Tibial artery (tissue), 4 donors: ENCODE results near the gene GPATCH4.
"Not testable (repeated sequence)": the region's sequence is repeated elsewhere in the genome, so short reads cannot be mapped to it uniquely, and the experiment has no call there.

Experiments
- DNase-seq, 2 donors: peaks; one replicate each; pipeline ENCODE4 v3.0.0-alpha.2; 2019
- H3K27ac ChIP-seq, 2 donors: fragments of 200-600 bp; sonication (generic) in 1 of 2; 1 replicate in 1 of 2; 2 replicates in 1 of 2; pipeline ENCODE4 v1.5.1; 2018 to 2019; ENCODE audit warnings: mild to moderate bottlenecking in 1 of 2
- H3K27me3 ChIP-seq, 2 donors: fragments of 200-600 bp; sonication (generic) in 1 of 2; one replicate each; pipeline versions ENCODE4 v1.5.1 to v1.6.0; 2016 to 2019
- H3K36me3 ChIP-seq, 3 donors: fragments of 200-600 bp; sonication (generic) in 2 of 3; one replicate each; pipeline ENCODE4 v1.5.1; 2016 to 2019; ENCODE audit warnings: mild to moderate bottlenecking in 2 of 3
- H3K4me1 ChIP-seq, 4 donors: fragments of 200-600 bp; sonication (generic) in 2 of 4; 1 replicate in 3 of 4; 2 replicates in 1 of 4; pipeline ENCODE4 v1.5.1; 2016 to 2019
- H3K4me3 ChIP-seq, 2 donors: fragments of 200-600 bp; sonication (generic) in 1 of 2; 1 replicate in 1 of 2; 2 replicates in 1 of 2; pipeline ENCODE4 v1.5.1; 2018 to 2019; ENCODE audit warnings: mild to moderate bottlenecking in 2 of 2
- H3K9me3 ChIP-seq, 3 donors: fragments of 200-600 bp; sonication (generic) in 1 of 3; one replicate each; pipeline ENCODE4 v1.5.1; 2016 to 2019
- intact Hi-C: fragments of 100-400 bp; cut with DNase I; formaldehyde crosslinking; loops from one replicate; pipeline ENCODE4 v1.15.0; 2023; ENCODE audit warnings: low total_unique reads
- TF ChIP-seq, protein P1 (sequence below), 2 experiments: fragments of 200-600 bp in 1 of 2; fragments of 450-650 bp in 1 of 2; IDR thresholded peaks; one replicate each; pipeline ENCODE4 v1.5.1; 2017 to 2019; ENCODE audit warnings: antibody characterized with exemption in 2 of 2, mild to moderate bottlenecking in 1 of 2, moderate library complexity in 1 of 2

The GPATCH4 gene

DNA sequence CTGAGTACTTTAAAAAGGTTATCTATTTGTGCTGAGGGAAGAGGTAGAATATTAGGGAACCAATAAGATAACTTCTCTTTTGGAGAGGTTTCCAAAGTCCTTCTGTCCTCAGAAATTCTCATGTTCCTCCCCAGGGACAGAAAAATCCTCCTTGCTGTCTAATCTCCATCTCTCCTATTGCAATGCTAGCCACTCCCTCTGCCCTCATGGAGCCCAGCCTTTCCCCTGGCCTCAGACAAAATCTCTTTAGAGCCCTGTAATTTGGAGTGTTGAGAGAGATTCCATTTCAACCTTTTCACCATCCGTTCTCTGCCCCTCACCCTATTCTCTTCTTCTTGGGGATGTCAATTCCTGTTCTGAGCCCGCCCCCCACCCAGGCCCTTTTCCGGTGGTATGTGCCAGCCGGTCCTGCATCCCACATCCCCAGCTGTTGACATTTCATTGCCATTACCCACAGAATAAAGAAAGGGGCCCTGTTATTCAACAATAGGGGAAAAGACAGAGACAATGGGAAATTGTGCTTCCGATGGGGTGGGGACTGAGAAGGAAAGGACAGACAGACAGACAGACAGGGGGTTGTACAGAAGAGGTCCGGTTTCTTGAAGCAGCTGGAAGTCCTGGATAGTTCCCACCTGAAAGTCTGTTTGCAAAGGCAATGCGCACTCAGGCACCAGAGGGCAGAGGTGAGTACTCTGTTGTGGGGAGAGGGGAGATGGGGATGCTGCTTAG lies 17.7 kb upstream of the GPATCH4 start, which contains the start of gene HAPLN2:
Gene HAPLN2, plus strand, starts transcription at position 563 of the 729 bp plus-strand sequence. CDS start 4,076 bp downstream, outside the sequence.
- TF ChIP-seq, protein P1, sequence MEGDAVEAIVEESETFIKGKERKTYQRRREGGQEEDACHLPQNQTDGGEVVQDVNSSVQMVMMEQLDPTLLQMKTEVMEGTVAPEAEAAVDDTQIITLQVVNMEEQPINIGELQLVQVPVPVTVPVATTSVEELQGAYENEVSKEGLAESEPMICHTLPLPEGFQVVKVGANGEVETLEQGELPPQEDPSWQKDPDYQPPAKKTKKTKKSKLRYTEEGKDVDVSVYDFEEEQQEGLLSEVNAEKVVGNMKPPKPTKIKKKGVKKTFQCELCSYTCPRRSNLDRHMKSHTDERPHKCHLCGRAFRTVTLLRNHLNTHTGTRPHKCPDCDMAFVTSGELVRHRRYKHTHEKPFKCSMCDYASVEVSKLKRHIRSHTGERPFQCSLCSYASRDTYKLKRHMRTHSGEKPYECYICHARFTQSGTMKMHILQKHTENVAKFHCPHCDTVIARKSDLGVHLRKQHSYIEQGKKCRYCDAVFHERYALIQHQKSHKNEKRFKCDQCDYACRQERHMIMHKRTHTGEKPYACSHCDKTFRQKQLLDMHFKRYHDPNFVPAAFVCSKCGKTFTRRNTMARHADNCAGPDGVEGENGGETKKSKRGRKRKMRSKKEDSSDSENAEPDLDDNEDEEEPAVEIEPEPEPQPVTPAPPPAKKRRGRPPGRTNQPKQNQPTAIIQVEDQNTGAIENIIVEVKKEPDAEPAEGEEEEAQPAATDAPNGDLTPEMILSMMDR (IDR thresholded peaks at IDR 0.05): no peak
- H3K27ac ChIP-seq: no peak within 1 kb of the TSS
- H3K4me1 ChIP-seq: peaks cover 0 to 36% (median 25%) of the 10 kb centered on the region in 4 donors
- H3K36me3 ChIP-seq: no peaks in the 10 kb centered on the region
- no peaks in the 10 kb centered on the region for H3K9me3 ChIP-seq
- DNase-seq: no peak
- H3K4me3 ChIP-seq: no peak within 1 kb of the TSS
- intact Hi-C loops: no loop called here
- peaks cover 0 to 9% of the 10 kb centered on the region in 2 donors for H3K27me3 ChIP-seq

DNA sequence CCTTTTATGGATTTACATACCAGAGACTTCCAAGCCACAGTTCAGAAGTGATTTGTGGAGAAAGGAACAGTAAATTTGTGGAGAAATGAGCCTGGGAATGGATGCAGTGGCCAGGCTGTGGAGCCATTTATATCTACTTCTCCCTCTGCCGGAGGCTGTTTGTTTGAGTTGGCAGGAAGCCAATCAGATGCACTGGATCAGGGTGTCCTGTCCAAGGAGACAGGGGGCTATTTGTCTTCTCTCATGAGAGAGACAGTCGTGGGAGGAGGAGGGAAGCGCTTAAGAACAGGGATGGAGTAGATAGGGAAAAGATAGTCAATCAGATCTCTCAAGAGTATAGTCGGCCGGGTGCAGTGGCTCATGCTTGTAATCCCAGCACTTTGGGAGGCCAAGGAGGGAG lies 15.2 kb upstream of the GPATCH4 start:
- Histone ChIP-seq H3K27ac (peak overlapping the region; percentile 74 to 79), H3K4me3 (peak overlapping the region; percentile 4 to 32), H3K9me3 (no peaks in the 10 kb centered on the region), H3K36me3 (no peaks in the 10 kb centered on the region), H3K4me1 (peaks cover 0 to 31% (median 20%) of the 10 kb centered on the region in 4 donors), H3K27me3 (no peaks in the 10 kb centered on the region)
- peak in 1 of 2 donors; percentile 76 for DNase-seq
- TF ChIP-seq, protein P1 (IDR thresholded peaks at IDR 0.05): no peak
- intact Hi-C loops: no loop called here

DNA sequence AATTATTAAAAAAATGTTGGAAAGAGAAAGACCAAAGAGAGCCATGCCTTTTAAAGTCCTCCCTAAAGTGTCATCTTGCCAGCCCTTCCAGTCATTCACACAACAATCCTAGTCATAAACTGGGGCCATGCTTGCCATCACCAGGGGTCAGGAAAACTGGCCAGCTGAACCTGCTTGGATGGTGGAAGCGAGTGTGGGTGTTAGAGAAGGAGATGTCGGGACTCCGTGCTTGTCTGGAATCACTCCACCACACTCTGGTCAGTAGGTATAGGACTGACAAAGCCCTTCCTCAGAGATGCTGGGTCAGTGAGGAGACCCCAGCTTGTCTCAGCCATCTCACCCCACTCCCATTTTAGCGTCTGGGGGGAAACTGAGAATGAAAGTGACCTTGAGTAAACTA lies 14.7 kb upstream of the GPATCH4 start:
- Histone ChIP-seq H3K9me3 (no peaks in the 10 kb centered on the region), H3K27me3 (no peaks in the 10 kb centered on the region), H3K27ac (peak overlapping the region; percentile 74 to 79), H3K36me3 (no peaks in the 10 kb centered on the region), H3K4me3 (peak overlapping the region; percentile 4 to 32), H3K4me1 (peaks cover 0 to 31% (median 20%) of the 10 kb centered on the region in 4 donors)
- intact Hi-C loops: no loop called here
- TF ChIP-seq, protein P1 (IDR thresholded peaks at IDR 0.05): no peak
- peak in 1 of 2 donors; percentile 73 for DNase-seq

DNA sequence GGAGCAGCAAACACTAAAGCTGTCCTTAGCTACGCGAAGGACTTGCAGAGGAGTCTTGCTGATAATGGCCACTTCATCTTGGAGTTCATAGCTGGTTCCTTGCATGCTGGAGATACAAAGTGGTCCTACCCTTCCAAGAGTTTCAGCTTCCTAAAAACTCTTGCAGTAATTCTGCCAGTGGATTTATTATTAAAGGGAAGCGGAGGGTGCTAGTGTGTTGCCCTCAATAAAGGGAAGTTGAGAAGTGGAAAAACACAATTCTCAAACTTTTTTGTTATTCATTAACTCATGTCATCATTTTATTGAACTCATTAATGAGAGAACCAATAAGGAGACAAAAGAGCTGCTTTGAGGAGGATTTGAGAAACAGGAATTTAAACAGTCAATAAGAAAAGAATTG lies 11.4 kb upstream of the GPATCH4 start:
- DNase-seq: no peak
- intact Hi-C loops: no loop called here
- H3K9me3 ChIP-seq: no peaks in the 10 kb centered on the region
- H3K4me1 ChIP-seq: peaks cover 0 to 37% (median 20%) of the 10 kb centered on the region in 4 donors
- H3K27ac ChIP-seq: no peak overlapping the region
- no peaks in the 10 kb centered on the region for H3K27me3 ChIP-seq
- TF ChIP-seq, protein P1 (IDR thresholded peaks at IDR 0.05): no peak
- H3K4me3 ChIP-seq: no peak overlapping the region
- H3K36me3 ChIP-seq: no peaks in the 10 kb centered on the region

DNA sequence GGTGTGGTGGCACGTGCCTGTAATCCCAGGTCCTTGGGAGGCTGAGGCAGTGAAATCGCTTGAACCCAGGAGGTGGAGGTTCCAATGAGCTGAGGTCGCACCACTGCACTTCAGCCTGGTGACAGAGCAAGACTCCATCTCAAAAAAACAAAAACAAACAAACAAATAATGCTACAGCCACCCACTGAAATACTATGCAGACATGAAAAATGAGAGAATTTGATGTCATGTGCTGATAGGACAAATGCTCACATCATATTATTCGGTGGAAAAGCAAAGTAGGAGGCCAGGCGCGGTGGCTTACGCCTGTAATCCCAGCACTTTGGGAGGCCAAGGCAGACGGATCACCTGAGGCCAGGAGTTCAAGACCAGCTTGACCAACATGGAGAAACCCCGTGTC lies 8.8 kb upstream of the GPATCH4 start:
- H3K27me3 ChIP-seq, H3K27ac ChIP-seq, intact Hi-C loops, H3K4me3 ChIP-seq, H3K36me3 ChIP-seq, DNase-seq, H3K9me3 ChIP-seq: not testable (repeated sequence)
- peaks cover 0 to 16% (median 3%) of the 10 kb centered on the region in 4 donors for H3K4me1 ChIP-seq

DNA sequence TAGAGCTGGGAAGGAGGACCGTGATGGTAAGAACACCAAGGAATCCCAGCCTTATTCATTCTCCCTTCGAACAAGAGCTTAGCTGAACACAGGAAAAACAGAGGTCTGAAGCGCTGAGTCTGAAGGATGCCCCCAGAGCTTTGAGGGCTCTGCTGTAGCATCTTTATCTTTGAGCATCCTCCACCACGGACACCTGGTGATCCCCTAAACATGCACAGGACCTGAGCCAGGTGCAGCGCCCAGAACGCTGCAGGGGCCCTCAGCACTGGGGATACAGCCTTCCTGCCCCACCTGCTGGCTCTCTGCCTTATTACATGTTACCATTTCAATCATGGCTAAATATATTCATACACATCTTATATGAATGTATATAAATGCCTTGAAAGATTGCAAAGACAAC lies 7.7 kb upstream of the GPATCH4 start:
- Histone ChIP-seq H3K4me1 (peaks cover 0 to 6% (median 0%) of the 10 kb centered on the region in 4 donors), H3K27me3 (no peaks in the 10 kb centered on the region), H3K36me3 (no peaks in the 10 kb centered on the region), H3K9me3 (no peaks in the 10 kb centered on the region), H3K27ac (no peak overlapping the region), H3K4me3 (no peak overlapping the region)
- no peak for DNase-seq
- intact Hi-C loops: loop anchor here (5.0 kb wide), 2 partner anchors 157 to 222 kb away; no protein-coding TSS in a partner anchor
- TF ChIP-seq, protein P1 (IDR thresholded peaks at IDR 0.05): peak in 1 of 2 experiments; percentile 12
